ENCODE measurements around the gene CD320.
"Not testable (repeated sequence)": the region's sequence is repeated elsewhere in the genome, so short reads cannot be mapped to it uniquely, and the experiment has no call there.

Gene CD320

DNA sequence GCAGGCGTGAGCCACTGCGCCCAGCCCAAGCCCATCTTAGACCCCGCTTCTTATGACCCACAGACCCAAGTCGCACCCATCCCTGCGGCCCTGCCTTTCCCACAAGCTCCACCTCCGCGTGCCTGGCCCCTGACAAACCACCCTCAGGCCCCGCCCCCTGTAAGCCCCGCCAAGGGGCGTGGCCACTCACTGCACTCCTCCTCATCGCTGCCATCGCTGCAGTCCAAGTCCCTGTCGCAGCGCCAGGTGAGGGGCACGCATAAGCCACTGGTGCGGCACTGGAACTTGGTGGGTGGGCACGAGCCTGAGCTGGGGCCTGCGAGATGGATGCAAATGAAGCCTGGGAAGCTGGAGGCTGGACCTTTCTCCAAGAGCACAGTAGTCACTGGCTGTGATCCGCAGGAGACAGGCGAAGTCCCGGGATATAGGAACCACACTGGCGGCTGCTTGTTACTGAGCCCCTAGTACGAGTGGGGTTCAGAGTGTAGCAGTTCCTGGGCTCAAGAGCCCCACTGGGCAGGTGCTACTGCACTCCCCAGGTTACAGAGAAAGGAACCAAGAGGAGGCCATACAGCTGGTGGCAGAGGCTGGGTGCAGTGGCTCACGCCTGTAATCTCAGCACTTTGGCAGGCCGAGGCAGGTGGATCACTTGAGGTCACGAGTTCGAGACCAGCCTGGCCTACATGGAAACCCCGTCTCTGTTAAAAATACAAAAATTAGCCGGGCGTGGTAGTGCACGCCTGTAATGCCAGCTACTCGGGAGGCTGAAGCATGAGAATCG, 3.1 kb downstream of the CD320 start:
- no peak for DNase-seq (ENCODE audit: extremely low spot score)
- ChIA-PET CTCF (interaction anchor here (1.4 kb wide), 1 partner anchor 36 kb away, joined by 4 read pairs; no protein-coding TSS in a partner anchor), POLR2A (interaction anchor here (0.7 kb wide), 1 partner anchor 1555 kb away, joined by 7 read pairs; no protein-coding TSS in a partner anchor)
- TF ChIP-seq, protein P1, sequence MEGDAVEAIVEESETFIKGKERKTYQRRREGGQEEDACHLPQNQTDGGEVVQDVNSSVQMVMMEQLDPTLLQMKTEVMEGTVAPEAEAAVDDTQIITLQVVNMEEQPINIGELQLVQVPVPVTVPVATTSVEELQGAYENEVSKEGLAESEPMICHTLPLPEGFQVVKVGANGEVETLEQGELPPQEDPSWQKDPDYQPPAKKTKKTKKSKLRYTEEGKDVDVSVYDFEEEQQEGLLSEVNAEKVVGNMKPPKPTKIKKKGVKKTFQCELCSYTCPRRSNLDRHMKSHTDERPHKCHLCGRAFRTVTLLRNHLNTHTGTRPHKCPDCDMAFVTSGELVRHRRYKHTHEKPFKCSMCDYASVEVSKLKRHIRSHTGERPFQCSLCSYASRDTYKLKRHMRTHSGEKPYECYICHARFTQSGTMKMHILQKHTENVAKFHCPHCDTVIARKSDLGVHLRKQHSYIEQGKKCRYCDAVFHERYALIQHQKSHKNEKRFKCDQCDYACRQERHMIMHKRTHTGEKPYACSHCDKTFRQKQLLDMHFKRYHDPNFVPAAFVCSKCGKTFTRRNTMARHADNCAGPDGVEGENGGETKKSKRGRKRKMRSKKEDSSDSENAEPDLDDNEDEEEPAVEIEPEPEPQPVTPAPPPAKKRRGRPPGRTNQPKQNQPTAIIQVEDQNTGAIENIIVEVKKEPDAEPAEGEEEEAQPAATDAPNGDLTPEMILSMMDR (IDR thresholded peaks at IDR 0.05; ENCODE audit: control extremely low read depth, extremely low read depth, low read depth, missing control alignments) = no peak

DNA sequence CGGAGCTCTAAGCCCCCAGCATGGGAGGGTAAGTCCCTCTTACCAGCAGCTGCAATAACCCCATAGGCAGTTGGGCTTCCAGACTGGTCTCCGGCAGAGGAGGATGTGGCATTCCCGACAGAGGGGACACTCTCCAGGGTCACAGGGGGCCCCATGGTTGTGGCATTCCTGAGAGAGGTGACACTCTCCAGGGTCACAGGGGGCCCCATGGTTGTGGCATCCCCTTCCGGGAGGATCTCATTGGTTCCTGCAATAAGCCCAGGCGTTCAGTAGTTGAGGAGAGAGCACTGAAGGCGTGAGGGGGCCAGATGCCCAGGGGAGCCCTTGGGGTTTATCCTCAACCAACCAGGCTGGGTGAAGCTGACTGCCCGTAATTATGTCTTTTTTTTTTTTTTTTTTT, 5.4 kb downstream of the CD320 start:
- ChIA-PET CTCF (interaction anchor here (1.1 to 1.4 kb wide), 2 partner anchors 8 to 212 kb away, joined by 3 to 4 read pairs; partner anchors contain the start of gene ZNF414), POLR2A (interaction anchor here (0.6 kb wide), 1 partner anchor 51 kb away, joined by 4 read pairs; no protein-coding TSS in a partner anchor)
- DNase-seq (ENCODE audit: extremely low spot score) = no peak
- TF ChIP-seq, protein P1 (IDR thresholded peaks at IDR 0.05; ENCODE audit: control extremely low read depth, extremely low read depth, low read depth, missing control alignments) = no peak

DNA sequence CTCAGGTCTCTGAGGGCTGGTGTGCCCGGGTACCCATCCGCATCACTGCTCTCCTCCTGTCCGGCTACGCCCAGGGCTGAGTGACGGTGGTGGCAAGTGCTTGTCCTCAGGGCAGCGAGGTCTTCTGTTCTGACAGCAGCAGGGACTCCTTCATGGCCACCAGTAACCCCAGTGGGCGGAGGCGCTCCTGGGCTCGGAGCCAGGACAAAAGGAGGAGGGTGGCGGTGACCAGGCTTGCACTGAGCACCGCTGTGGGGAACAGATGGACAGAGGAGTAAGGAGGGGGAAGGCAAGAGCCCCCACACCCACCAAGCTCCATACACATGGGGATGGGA, 5.8 kb downstream of the CD320 start:
- TF ChIP-seq, protein P1 (IDR thresholded peaks at IDR 0.05; ENCODE audit: control extremely low read depth, extremely low read depth, low read depth, missing control alignments) = no peak
- ChIA-PET POLR2A (interaction anchor here (0.6 kb wide), 1 partner anchor 51 kb away, joined by 4 read pairs; no protein-coding TSS in a partner anchor), CTCF (interaction anchor here (1.1 to 1.4 kb wide), 2 partner anchors 8 to 212 kb away, joined by 3 to 4 read pairs; partner anchors contain the start of gene ZNF414)
- DNase-seq (ENCODE audit: extremely low spot score) = no peak

DNA sequence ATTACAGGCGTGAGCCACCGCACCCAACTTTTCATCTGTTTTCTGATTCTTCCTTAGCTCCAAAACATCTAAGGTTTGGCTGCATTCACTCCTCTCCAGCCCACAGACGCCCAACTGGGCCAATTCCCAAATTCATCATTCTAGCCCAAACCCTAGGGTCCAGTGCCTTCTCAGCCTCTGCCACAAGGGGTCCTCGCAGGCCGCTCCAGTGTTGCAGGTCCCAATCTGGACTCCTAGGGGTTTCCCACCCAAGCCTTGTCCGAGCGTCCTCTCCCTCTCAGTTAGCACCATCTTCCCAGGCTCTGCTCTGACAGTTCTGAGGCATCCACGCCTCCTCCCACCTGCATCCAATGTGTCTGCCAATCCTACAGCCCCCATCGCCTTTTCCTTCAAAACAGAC, 16.8 kb downstream of the CD320 start:
- CTCF ChIA-PET; POLR2A ChIA-PET; DNase-seq (ENCODE audit: extremely low spot score): not testable (repeated sequence)

DNA sequence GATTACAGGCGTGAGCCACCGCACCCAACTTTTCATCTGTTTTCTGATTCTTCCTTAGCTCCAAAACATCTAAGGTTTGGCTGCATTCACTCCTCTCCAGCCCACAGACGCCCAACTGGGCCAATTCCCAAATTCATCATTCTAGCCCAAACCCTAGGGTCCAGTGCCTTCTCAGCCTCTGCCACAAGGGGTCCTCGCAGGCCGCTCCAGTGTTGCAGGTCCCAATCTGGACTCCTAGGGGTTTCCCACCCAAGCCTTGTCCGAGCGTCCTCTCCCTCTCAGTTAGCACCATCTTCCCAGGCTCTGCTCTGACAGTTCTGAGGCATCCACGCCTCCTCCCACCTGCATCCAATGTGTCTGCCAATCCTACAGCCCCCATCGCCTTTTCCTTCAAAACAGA, 31.6 kb downstream of the CD320 start:
- POLR2A ChIA-PET; DNase-seq (ENCODE audit: extremely low spot score); CTCF ChIA-PET: not testable (repeated sequence)

DNA sequence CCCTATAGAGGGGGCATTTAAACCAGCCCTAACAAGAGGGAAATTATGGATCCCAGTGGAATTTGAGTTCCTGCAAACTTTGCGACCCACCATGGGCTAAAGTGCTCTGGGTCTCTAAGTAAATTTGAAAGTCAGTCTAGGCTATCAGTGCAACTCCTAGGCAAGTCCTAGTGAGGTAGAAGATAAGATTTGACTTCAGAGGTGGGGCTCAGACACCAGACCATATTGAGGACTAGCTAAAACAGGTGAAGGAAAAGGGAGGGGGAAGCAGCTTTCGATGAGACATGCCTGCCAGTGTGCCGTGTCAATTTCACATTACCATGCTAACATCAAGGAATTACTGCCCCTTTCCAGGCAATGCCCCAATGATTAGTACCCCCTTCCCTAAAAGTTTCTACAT, 38.4 kb downstream of the CD320 start:
- TF ChIP-seq, protein P1 (IDR thresholded peaks at IDR 0.05; ENCODE audit: control extremely low read depth, extremely low read depth, low read depth, missing control alignments) = no peak
- ChIA-PET CTCF (interaction anchor here (0.8 to 1.4 kb wide), 8 partner anchors 15 to 312 kb away, joined by 3 to 4 read pairs (median 4); partner anchors contain the start of gene MYO1F), POLR2A (no interaction called here)
- no peak for DNase-seq (ENCODE audit: extremely low spot score)

DNA sequence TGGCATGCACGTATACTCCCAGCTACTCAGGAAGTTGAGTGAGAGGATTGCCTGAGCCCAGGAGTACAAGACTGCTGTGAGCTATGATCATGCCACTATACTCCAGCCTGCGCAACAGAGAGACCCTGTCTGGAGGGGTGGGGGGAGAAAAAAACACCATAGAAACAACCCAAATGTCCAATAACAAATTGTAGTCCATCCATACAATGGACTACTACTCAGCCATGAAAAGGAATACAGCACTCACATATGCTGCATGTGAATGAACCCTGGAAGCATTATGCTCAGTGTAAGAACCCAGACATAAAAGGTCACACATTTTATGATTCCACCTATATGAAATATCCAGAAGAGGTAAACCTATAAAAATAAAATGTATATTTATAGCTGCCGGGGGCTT, 42.3 kb downstream of the CD320 start:
- no peak for DNase-seq (ENCODE audit: extremely low spot score)
- POLR2A ChIA-PET = interaction anchor here (0.6 kb wide), 1 partner anchor 321 kb away, joined by 3 read pairs; no protein-coding TSS in a partner anchor
- TF ChIP-seq, protein P1 (IDR thresholded peaks at IDR 0.05; ENCODE audit: control extremely low read depth, extremely low read depth, low read depth, missing control alignments) = no peak
- CTCF ChIA-PET = interaction anchor here (1.2 to 1.6 kb wide), 2 partner anchors 26 to 698 kb away, joined by 3 read pairs; no protein-coding TSS in a partner anchor

DNA sequence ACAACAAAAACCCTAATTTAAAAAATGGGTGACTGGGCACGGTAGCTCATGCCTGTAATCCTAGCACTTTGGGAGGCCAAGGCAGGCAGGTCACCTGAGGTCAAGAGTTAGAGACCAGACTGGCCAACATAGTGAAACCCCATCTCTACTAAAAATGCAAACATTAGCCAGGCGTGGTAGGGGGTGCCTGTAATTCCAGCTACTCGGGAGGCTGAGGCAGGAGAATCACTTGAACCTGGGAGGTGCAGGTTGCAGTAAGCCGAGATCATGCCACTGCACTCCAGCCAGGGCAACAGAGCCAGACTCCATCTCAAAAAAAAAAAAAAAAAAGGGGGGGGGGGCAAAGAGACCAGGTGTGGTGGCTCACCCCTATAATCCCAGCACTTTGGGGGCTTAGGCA, 43.9 kb downstream of the CD320 start:
- ChIA-PET POLR2A (interaction anchor here (0.6 kb wide), 1 partner anchor 27 kb away, joined by 8 read pairs; no protein-coding TSS in a partner anchor), CTCF (interaction anchor here (1.9 kb wide), 1 partner anchor 90 kb away, joined by 5 read pairs; no protein-coding TSS in a partner anchor)
- not testable (repeated sequence) for DNase-seq (ENCODE audit: extremely low spot score)

Data from GM10248 (cell line).